Panc1 (cell line): Measurements from ENCODE around the gene TMEM242. TPM values are rescaled to one million over a fixed set of nuclear protein-coding genes. Genes with fewer than 3 reads are reported as not detected.
"Not testable (repeated sequence)": the region's sequence is repeated elsewhere in the genome, so short reads cannot be mapped to it uniquely, and the experiment has no call there.

Experiments
- ATAC-seq: fragments of 200-7000 bp; cut with Tn5 transposase; 2 replicates; pipeline ENCODE4 v1.9.1; 2020; ENCODE audit warnings: mild to moderate bottlenecking, moderate library complexity
- BruUV-seq: library from RNA; stranded (reverse); fragments of 400-500 nt; replicated peaks from 2 replicates; lab custom pipeline; 2021; lab: Mats Ljungman, UMichigan
- CTCF ChIA-PET: fragments of 300-600 bp; sonication (Branson Sonifier 250); formaldehyde crosslinking; loops from one replicate; lab custom pipeline; 2022; ENCODE audit warnings: antibody characterized with exemption; lab: Charles Lee
- POLR2A ChIA-PET: fragments of 300-600 bp; sonication (Branson Sonifier 250); formaldehyde crosslinking; loops from one replicate; lab custom pipeline; 2022; ENCODE audit warnings: antibody characterized with exemption; lab: Charles Lee
- DNase-seq: peaks from one replicate; pipeline ENCODE4 v3.0.0-alpha.2; 2010; ENCODE audit warnings: low read depth, low spot score
- H3K27ac ChIP-seq: 2 replicates; pipeline ENCODE4 v1.5.1; 2011; ENCODE audit warnings: mild to moderate bottlenecking, low read length, inconsistent platforms
- H3K27me3 ChIP-seq: fragments of 200-500 bp; sonication (Bioruptor generic); 2 replicates; pipeline ENCODE4 v1.6.0; 2014; ENCODE audit warnings: low read length, inconsistent platforms; ENCODE audit not compliant: control insufficient read depth, insufficient read depth
- H3K36me3 ChIP-seq: fragments of 200-500 bp; sonication (Bioruptor generic); 2 replicates; pipeline ENCODE4 v1.5.1; 2014; ENCODE audit warnings: inconsistent platforms, mild to moderate bottlenecking, low read length, moderate library complexity; ENCODE audit not compliant: control insufficient read depth, insufficient read depth
- H3K4me1 ChIP-seq: 2 replicates; pipeline ENCODE4 v1.5.1; 2011; ENCODE audit warnings: inconsistent platforms, mild to moderate bottlenecking, low read length, moderate library complexity; ENCODE audit not compliant: control insufficient read depth, insufficient read depth
- H3K4me3 ChIP-seq, 2 experiments: 2 replicates each; pipeline ENCODE4 v1.5.1; 2011 to 2012; ENCODE audit warnings: low read depth in 2 of 2, low read length in 2 of 2, mild to moderate bottlenecking in 2 of 2, inconsistent platforms in 1 of 2, moderate library complexity in 1 of 2
- H3K9me3 ChIP-seq: fragments of 200-500 bp; sonication (Bioruptor generic); 2 replicates; pipeline ENCODE4 v1.5.1; 2014; ENCODE audit warnings: low read depth, mild to moderate bottlenecking, inconsistent platforms, low read length, moderate library complexity; ENCODE audit not compliant: control insufficient read depth, insufficient read depth
- CTCF ChIP-seq: fragments of 450-650 bp; IDR thresholded peaks from 2 replicates; pipeline ENCODE4 v1.5.1; 2017; ENCODE audit warnings: mild to moderate bottlenecking
- POLR2AphosphoS5 ChIP-seq: IDR thresholded peaks from 2 replicates; pipeline ENCODE4 v1.6.1; 2012; ENCODE audit warnings: mild to moderate bottlenecking, low read depth, low read length, moderate library complexity
- REST ChIP-seq, 2 experiments: IDR thresholded peaks; 2 replicates each; pipeline ENCODE4 v1.6.1; 2011 to 2012; ENCODE audit warnings: low read depth in 2 of 2, control low read depth in 1 of 2, low read length in 1 of 2, mild to moderate bottlenecking in 1 of 2, moderate library complexity in 1 of 2; ENCODE audit not compliant: insufficient read depth in 1 of 2
- SIN3A ChIP-seq: IDR thresholded peaks from 2 replicates; pipeline ENCODE4 v1.6.1; 2012; ENCODE audit warnings: low read depth, mild to moderate bottlenecking, low read length, moderate library complexity, borderline replicate concordance; ENCODE audit not compliant: insufficient read depth
- TCF7L2 ChIP-seq: IDR thresholded peaks from 2 replicates; pipeline ENCODE4 v1.6.1; 2011; ENCODE audit warnings: mild to moderate bottlenecking, low read depth, low read length, inconsistent platforms
- in situ Hi-C: cut with HindIII; loops from 2 replicates; pipeline ENCODE4 v1.10.0; 2016; ENCODE audit warnings: low sequenced_read_pairs, low pct_unique_long_range_greater_than_20kb
- intact Hi-C: fragments of 100-400 bp; cut with micrococcal nuclease; formaldehyde crosslinking; loops from one replicate; pipeline ENCODE4 v1.10.0; 2022; ENCODE audit not compliant: unreplicated experiment
- total RNA-seq: library from RNA; stranded (reverse); gene quantifications from one replicate; pipeline ENCODE4 v1.2.1, GENCODE V29; 2021; ENCODE audit not compliant: unreplicated experiment

TMEM242 gene
- total RNA-seq, 1 experiment from 2014 or later = 6.8 TPM

GRCh38 chr6:157339432-157339831 lies 16.1 kb upstream of the TMEM242 start:
- no peak overlapping the region for H3K4me3 ChIP-seq
- intact Hi-C loops = no loop called here
- ChIA-PET POLR2A (no interaction called here), CTCF (no interaction called here)
- DNase-seq (no peak), ATAC-seq (peak; percentile 75; the same call in 1 of the 2 replicates)
- H3K36me3 ChIP-seq = no peaks in the 10 kb centered on the region
- in situ Hi-C loops = no loop called here
- no peak overlapping the region for H3K27ac ChIP-seq
- no peaks in the 10 kb centered on the region for H3K27me3 ChIP-seq
- H3K9me3 ChIP-seq = no peaks in the 10 kb centered on the region
- BruUV-seq = no TSS peak
- no peaks in the 10 kb centered on the region for H3K4me1 ChIP-seq
- TF ChIP-seq REST (IDR thresholded peaks at IDR 0.05; ENCODE audit: insufficient read depth in 1 of 2, low read depth in 2 of 2, low read length in 1 of 2) (no peak), CTCF (peak; percentile 61)

- TF ChIP-seq CTCF = no peak
- no peak for TF ChIP-seq POLR2AphosphoS5
- no peak for TF ChIP-seq TCF7L2
- no peak for TF ChIP-seq REST (IDR thresholded peaks at IDR 0.05; ENCODE audit: insufficient read depth in 1 of 2, low read depth in 2 of 2, low read length in 1 of 2)
- no peak for TF ChIP-seq SIN3A
- Histone ChIP-seq H3K36me3 (no peaks in the 10 kb centered on the region), H3K27me3 (no peaks in the 10 kb centered on the region), H3K4me1 (no peaks in the 10 kb centered on the region), H3K9me3 (no peaks in the 10 kb centered on the region), H3K4me3 (no peak overlapping the region), H3K27ac (no peak overlapping the region)
- ChIA-PET CTCF (no interaction called here), POLR2A (interaction anchor here (0.8 kb wide), 1 partner anchor 11 kb away, joined by 3 read pairs; no protein-coding TSS in a partner anchor)
- no peak for ATAC-seq
- BruUV-seq = no TSS peak
- DNase-seq = no peak
- intact Hi-C loops = no loop called here
- in situ Hi-C loops = no loop called here
Observed at GRCh38 chr6:157337751-157338150, 14.4 kb upstream of the TMEM242 start.

GRCh38 chr6:157337276-157337675 lies 14.0 kb upstream of the TMEM242 start:
- in situ Hi-C loops, BruUV-seq, H3K4me1 ChIP-seq, DNase-seq, H3K9me3 ChIP-seq, H3K27ac ChIP-seq, H3K27me3 ChIP-seq, ATAC-seq, intact Hi-C loops, H3K36me3 ChIP-seq, H3K4me3 ChIP-seq, CTCF ChIA-PET: not testable (repeated sequence)
- POLR2A ChIA-PET = interaction anchor here (0.7 to 0.8 kb wide), 2 partner anchors 10 to 122 kb away, joined by 3 read pairs; no protein-coding TSS in a partner anchor
